K562 (cell line): ENCODE results near the gene CHST15. TPM values are rescaled to one million over a fixed set of nuclear protein-coding genes. Genes with fewer than 3 reads are reported as not detected.
A peak's percentile ranks its signal among the peaks of the same experiment; 100 is the strongest.

ENCODE experiments used
- ATAC-seq: fragments of 200-7000 bp; cut with Tn5 transposase; 3 replicates; pipeline ENCODE4 v1.9.1; 2020; ENCODE audit warnings: moderate library complexity
- Bru-seq: library from RNA; stranded (reverse); fragments of 400-500 nt; gene quantifications from one replicate; lab custom pipeline; 2021; lab: Mats Ljungman, UMichigan
- BruChase-seq, 2 experiments: library from RNA; stranded (reverse); fragments of 400-500 nt; gene quantifications; one replicate each; lab custom pipeline; 2021; lab: Mats Ljungman, UMichigan
- BruUV-seq: library from RNA; stranded (reverse); fragments of 400-500 nt; replicated peaks from 2 replicates; lab custom pipeline; 2021; lab: Mats Ljungman, UMichigan
- CTCF ChIA-PET: fragments of 300-600 bp; formaldehyde crosslinking; extraction: SDS; loops from one replicate; lab custom pipeline; 2021; ENCODE audit warnings: low intra/inter-chr PET ratio; lab: Yijun Ruan, JAX
- POLR2A ChIA-PET: fragments of 300-600, 350-650 bp; sonication (Branson Sonifier 250); formaldehyde crosslinking; extraction: SDS; loops from one replicate; lab custom pipeline; 2021; ENCODE audit warnings: antibody characterized with exemption, inconsistent platforms; lab: Yijun Ruan, JAX
- DNase-seq, 4 experiments: peaks; one replicate each; pipeline versions ENCODE4 v3.0.0 to v3.0.0-alpha.2; 2011 to 2018; ENCODE audit warnings: low spot score in 3 of 4, mixed read lengths in 3 of 4; ENCODE audit errors: extremely low read depth in 1 of 4
- FAIRE-seq: peaks from 2 replicates; lab custom pipeline; 2011; peaks lifted over from hg19 to GRCh38; lab: Jason Lieb, UNC
- H2AFZ ChIP-seq: 2 replicates; pipeline ENCODE4 v1.6.0; 2011; ENCODE audit warnings: low read depth, low read length, control low read depth, inconsistent platforms
- H3K27ac ChIP-seq: fragments of 200-600 bp; 3 replicates; pipeline ENCODE4 v1.8.0; 2011; ENCODE audit warnings: low read depth, mild to moderate bottlenecking, control low read depth, inconsistent platforms, low read length, moderate library complexity, mixed read lengths; ENCODE audit errors: extremely low read depth
- H3K27me3 ChIP-seq, 2 experiments: fragments of 300-600 bp in 1 of 2; 2 replicates in 1 of 2; 3 replicates in 1 of 2; pipeline versions ENCODE4 v1.6.0 to v1.8.0; 2011; ENCODE audit warnings: inconsistent platforms in 2 of 2, low read length in 2 of 2, mild to moderate bottlenecking in 1 of 2, mixed read lengths in 1 of 2, moderate library complexity in 1 of 2; ENCODE audit not compliant: control insufficient read depth in 2 of 2, insufficient read depth in 2 of 2
- H3K36me3 ChIP-seq: fragments of 300-600 bp; 3 replicates; pipeline ENCODE4 v1.8.0; 2011; ENCODE audit warnings: mild to moderate bottlenecking, low read length, inconsistent platforms; ENCODE audit not compliant: control insufficient read depth, insufficient read depth
- H3K4me1 ChIP-seq, 2 experiments: fragments of 200-600 bp in 1 of 2; replicated peaks in 1 of 2; 2 replicates in 1 of 2; 3 replicates in 1 of 2; pipeline versions ENCODE4 v1.5.1 to v1.8.0; 2011; ENCODE audit warnings: inconsistent platforms in 2 of 2, low read length in 2 of 2, mild to moderate bottlenecking in 1 of 2, mixed read lengths in 1 of 2, moderate library complexity in 1 of 2; ENCODE audit not compliant: control insufficient read depth in 2 of 2, insufficient read depth in 2 of 2
- H3K4me2 ChIP-seq: 2 replicates; pipeline ENCODE4 v1.6.1; 2011; ENCODE audit warnings: low read length, control low read depth, inconsistent platforms, mixed read lengths; ENCODE audit not compliant: insufficient read depth
- H3K4me3 ChIP-seq: fragments of 200-600 bp; sonication (generic), shearing (Covaris generic); 2 replicates; pipeline ENCODE4 v1.5.1; 2016; ENCODE audit warnings: control low read depth, inconsistent platforms
- H3K79me2 ChIP-seq: fragments of 200-600 bp; 3 replicates; pipeline ENCODE4 v1.8.0; 2011; ENCODE audit warnings: low read length, inconsistent platforms; ENCODE audit not compliant: control insufficient read depth, insufficient read depth
- H3K9ac ChIP-seq, 2 experiments: 2 replicates each; pipeline versions ENCODE4 v1.6.0 to v1.6.1; 2011; ENCODE audit warnings: low read depth in 2 of 2, low read length in 2 of 2, control low read depth in 1 of 2, inconsistent platforms in 1 of 2, mild to moderate bottlenecking in 1 of 2, mixed read lengths in 1 of 2; ENCODE audit not compliant: insufficient read depth in 1 of 2
- H3K9me1 ChIP-seq: one replicate; pipeline ENCODE4 v1.6.0; 2011; ENCODE audit warnings: inconsistent platforms, mild to moderate bottlenecking, low read length, moderate library complexity; ENCODE audit not compliant: control insufficient read depth, insufficient read depth
- H3K9me3 ChIP-seq: replicated peaks from 2 replicates; pipeline ENCODE4 v1.5.1; 2011; ENCODE audit warnings: low read depth, low read length, inconsistent platforms; ENCODE audit not compliant: control insufficient read depth, insufficient read depth
- H4K20me1 ChIP-seq: replicated peaks from 2 replicates; pipeline ENCODE4 v1.6.1; 2011; ENCODE audit warnings: low read length, inconsistent platforms, mixed read lengths; ENCODE audit not compliant: control insufficient read depth, insufficient read depth
- POLR2H ChIP-seq: IDR thresholded peaks from 2 replicates; pipeline ENCODE4 v1.6.1; 2016; ENCODE audit warnings: missing genetic modification characterization, low read depth, mild to moderate bottlenecking, control low read depth, missing compliant biosample characterization, moderate library complexity
- RHOXF2B ChIP-seq: fragments of 250-450 bp; sonication (Bioruptor Pico); conservative IDR thresholded peaks from 2 replicates; pipeline ENCODE4 v1.5.1; 2021
- TAF7 ChIP-seq: fragments of 450-650 bp; IDR thresholded peaks from 2 replicates; pipeline ENCODE4 v1.6.1; 2016; ENCODE audit warnings: missing genetic modification characterization, missing compliant biosample characterization
- ZNF274 ChIP-seq: IDR thresholded peaks from 2 replicates; pipeline ENCODE4 v1.6.1; 2011; ENCODE audit warnings: low read depth, mild to moderate bottlenecking, low read length, moderate library complexity, borderline replicate concordance
- ZNF717 ChIP-seq: fragments of 250-450 bp; sonication (Bioruptor Pico); IDR thresholded peaks from 2 replicates; pipeline ENCODE4 v1.5.0; 2021
- WGBS: fragments of 100-300 bp; shearing (Covaris generic); methylation state at CpG from one replicate; pipeline ENCODE4 v1.1.6; 2016; ENCODE audit warnings: low coverage, mixed read lengths; ENCODE audit not compliant: insufficient coverage; ENCODE audit errors: missing lambda C conversion rate; 5-methylcytosine and 5-hydroxymethylcytosine counted together
- in situ Hi-C: fragments of 300-500 bp; cut with MboI; formaldehyde crosslinking; loops from 4 replicates; pipeline ENCODE4 v1.15.0; 2018; ENCODE audit warnings: inconsistent platforms, mixed read lengths
- intact Hi-C: fragments of 100-400 bp; cut with micrococcal nuclease; formaldehyde crosslinking; loops from 2 replicates; pipeline ENCODE4 v1.14.2; 2022
- long read RNA-seq, 3 experiments: library from polyadenylated mRNA in 2 of 3; library from RNA in 1 of 3; unstranded in 2 of 3; stranded (forward) in 1 of 3; transcript quantifications; one replicate each; pipeline ENCODE4 v2.0.0, GENCODE V29; 2019 to 2022
- polyA minus RNA-seq, 3 experiments: library from RNA; depleted of rRNA, polyadenylated mRNA; stranded (reverse); fragments of >200 nt; gene quantifications; 2 replicates each; pipeline ENCODE4 v1.2.3, GENCODE V29; 2011
- polyA plus RNA-seq, 8 experiments: library from polyadenylated mRNA; depleted of rRNA in 4 of 8; stranded (reverse) in 5 of 8; unstranded in 3 of 8; fragments of >200 nt; fragmentation: Nextera tagmentation in 2 of 8; fragmentation: Illumina TruSeq in 1 of 8; extraction: Ambion mirVana in 2 of 8; extraction: Trizol in 1 of 8; gene quantifications; 2 replicates each; pipeline versions ENCODE4 v1.2.1 to v1.2.3, GENCODE V29; 2011 to 2014; ENCODE audit warnings: inconsistent platforms in 1 of 8, missing spikeins in 1 of 8
- total RNA-seq, 7 experiments: library from RNA; depleted of rRNA in 6 of 7; stranded (reverse); fragments of >200 nt in 6 of 7; fragmentation: Illumina TruSeq in 2 of 7; extraction: Trizol in 2 of 7; gene quantifications; 2 replicates each; pipeline versions ENCODE4 v1.2.1 to v1.2.3, GENCODE V29; 2011 to 2021; ENCODE audit warnings: low replicate concordance in 1 of 7
- TF ChIP-seq, protein P1 (sequence below): fragments of 450-650 bp; formaldehyde crosslinking; IDR thresholded peaks from 2 replicates; pipeline ENCODE4 v1.4.0; 2020; ENCODE audit warnings: mild to moderate bottlenecking
- TF ChIP-seq, protein P2 (sequence below), 2 experiments: fragments of 150-350 bp in 1 of 2; IDR thresholded peaks; 2 replicates each; pipeline ENCODE4 v1.6.1; 2012 to 2016; ENCODE audit warnings: low read depth in 2 of 2, low read length in 2 of 2, mild to moderate bottlenecking in 1 of 2, moderate library complexity in 1 of 2
- TF ChIP-seq, protein P3 (sequence below): fragments of 450-650 bp; IDR thresholded peaks from 2 replicates; pipeline ENCODE4 v1.6.1; 2017; ENCODE audit warnings: antibody characterized with exemption

Gene CHST15
- 0.11 and 0.35 TPM in 2 replicates for total RNA-seq (2011; cell fraction: chromatin; rRNA removed; ENCODE audit: low replicate concordance)
- 1.1 TPM in 1 of 2 replicates, not detected in the other for total RNA-seq (2011; cell fraction: nucleolus; rRNA removed)
- total RNA-seq (2011; cell fraction: nucleoplasm; rRNA removed), result 0.15 TPM in 1 of 2 replicates, not detected in the other
- 0.04 and 0.09 TPM in 2 replicates for total RNA-seq (2014; rRNA removed)
- total RNA-seq (2014; rRNA removed; fragmentation: Illumina TruSeq; extraction: Trizol), result 0.15 TPM in 1 of 2 replicates, not detected in the other
- total RNA-seq (2015; rRNA removed; fragmentation: Illumina TruSeq; extraction: Trizol), result 0.04 TPM in 2 replicates
- total RNA-seq (2021), result 0.13 and 0.16 TPM in 2 replicates
- 0.07 TPM in 1 of 2 replicates, not detected in the other for polyA plus RNA-seq (2011; rRNA removed)
- 0.03 and 0.12 TPM in 2 replicates for polyA plus RNA-seq (2011; cell fraction: cytosol; rRNA removed)
- polyA plus RNA-seq (2011; cell fraction: nucleus; rRNA removed), result 0.04 and 0.18 TPM in 2 replicates
- 0.19 and 0.25 TPM in 2 replicates for polyA plus RNA-seq (2012)
- 0.09 and 0.11 TPM in 2 replicates for polyA plus RNA-seq (2014; fragmentation: Illumina TruSeq; extraction: Trizol)
- polyA plus RNA-seq (2014; fragmentation: Nextera tagmentation; extraction: Ambion mirVana), result under 1 TPM; 0.07 to 0.08 TPM
- polyA plus RNA-seq (2014; rRNA removed), result 0.04 and 0.23 TPM in 2 replicates
- polyA minus RNA-seq (2011; rRNA and poly(A)+ RNA removed), result 0.04 TPM in 1 of 2 replicates, not detected in the other
- polyA minus RNA-seq (2011; cell fraction: cytosol; rRNA and poly(A)+ RNA removed), result 0.27 TPM in 1 of 2 replicates, not detected in the other
- polyA minus RNA-seq (2011; cell fraction: nucleus; rRNA and poly(A)+ RNA removed), result 0.13 TPM in 1 of 2 replicates, not detected in the other
- Bru-seq, nascent RNA, result percentile 15 among the genes with signal in this experiment
- BruChase-seq, experiment 1, labeled RNA remaining after a 2-hour chase, result percentile 8 among the genes with signal in this experiment
- percentile 11 among the genes with signal in this experiment for BruChase-seq, experiment 2, labeled RNA remaining after a 6-hour chase
- long read RNA-seq, experiment 1, result 0 reads
- long read RNA-seq, experiment 2, partial matches to known transcripts, result 0 of 1 reads
- long read RNA-seq, experiment 2, other reads (novel, unspliced or antisense), result 1 of 1 reads
- long read RNA-seq, experiment 3, result 0 reads

DNA sequence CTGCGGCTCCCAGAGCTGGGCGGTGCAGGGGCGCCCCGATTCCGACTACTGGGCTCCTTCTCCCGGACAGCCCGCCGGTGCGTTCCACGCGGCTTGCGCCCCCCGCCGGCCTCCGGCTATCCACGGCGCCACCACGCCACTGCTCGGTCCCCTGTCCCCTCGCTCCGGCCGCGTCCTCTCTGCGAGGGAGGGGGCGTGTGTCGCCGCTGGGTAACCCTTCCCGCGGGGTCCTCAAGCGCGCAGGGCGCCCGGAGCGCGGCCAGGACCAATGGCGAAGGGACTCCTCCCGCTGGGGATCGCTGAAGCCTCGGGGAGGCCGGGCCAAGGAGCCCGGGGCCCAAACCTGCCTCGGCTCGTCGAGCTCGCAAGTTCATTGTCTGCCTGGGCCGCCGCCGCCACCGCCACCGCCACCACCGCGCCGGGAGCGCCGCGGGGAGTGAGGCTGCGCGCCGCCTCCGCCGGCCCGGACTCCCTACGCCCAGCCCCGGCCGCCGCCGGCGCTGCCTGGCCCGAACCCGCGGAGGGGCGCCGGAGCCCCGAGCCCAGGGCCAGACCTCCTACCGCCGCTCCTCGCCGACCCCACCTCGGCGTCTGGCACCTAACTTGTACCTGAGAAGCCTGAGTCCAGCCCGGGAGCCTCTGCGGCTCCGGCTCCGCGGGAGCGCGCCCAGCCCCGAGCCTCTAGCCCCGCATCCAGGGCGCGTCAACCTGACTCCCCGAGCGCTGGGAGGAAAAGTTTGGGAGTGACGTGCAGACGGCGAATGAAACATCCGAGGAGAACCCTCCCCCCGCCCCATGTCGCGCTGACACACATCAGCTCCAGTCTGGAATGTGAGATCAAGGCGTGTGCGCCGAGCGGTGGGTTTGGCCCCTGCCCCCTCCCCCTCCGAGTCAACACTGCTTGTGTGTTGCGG, at the start of gene CHST15:
CHST15 (minus strand) TSS at position 739 of the 914 bp plus-strand sequence. CDS start 47,386 bp downstream, outside the sequence.
- no peak within 1 kb of the TSS for H3K4me2 ChIP-seq
- no peak within 1 kb of the TSS for H2AFZ ChIP-seq
- ChIA-PET POLR2A (interaction anchor here (0.7 kb wide), 1 partner anchor 1564 kb away, joined by 3 read pairs; no protein-coding TSS in a partner anchor), CTCF (no interaction called here)
- H3K79me2 ChIP-seq, result no peaks in the 10 kb centered on the region
- no peak within 1 kb of the TSS for H3K27ac ChIP-seq
- H4K20me1 ChIP-seq, result no peaks in the 10 kb centered on the region
- no peaks in the 10 kb centered on the region for H3K36me3 ChIP-seq
- DNase-seq (no peak), FAIRE-seq (no peak), ATAC-seq (no peak)
- in situ Hi-C loops (no loop called here), intact Hi-C loops (no loop called here)
- WGBS, result 41% methylated on average over 8 of the region's 106 CpGs
- H3K9me1 ChIP-seq, result no peaks in the 10 kb centered on the region
- BruUV-seq, result no TSS peak
- H3K4me1 ChIP-seq, result no peaks in the 10 kb centered on the region; a peak in 1 of 5 replicates
- H3K27me3 ChIP-seq, result peaks cover 5 to 53% of the 10 kb centered on the region in 2 experiments; a peak in 4 of 5 replicates
- H3K9ac ChIP-seq, result no peak within 1 kb of the TSS
- no peaks in the 10 kb centered on the region for H3K9me3 ChIP-seq
- no peak within 1 kb of the TSS for H3K4me3 ChIP-seq
- TF ChIP-seq RHOXF2B (CRISPR knock-in tag) (no peak), ZNF274 (no peak), TAF7 (tag) (no peak), POLR2H (tag) (no peak), ZNF717 (CRISPR knock-in tag) (no peak)
- TF ChIP-seq, protein P1, sequence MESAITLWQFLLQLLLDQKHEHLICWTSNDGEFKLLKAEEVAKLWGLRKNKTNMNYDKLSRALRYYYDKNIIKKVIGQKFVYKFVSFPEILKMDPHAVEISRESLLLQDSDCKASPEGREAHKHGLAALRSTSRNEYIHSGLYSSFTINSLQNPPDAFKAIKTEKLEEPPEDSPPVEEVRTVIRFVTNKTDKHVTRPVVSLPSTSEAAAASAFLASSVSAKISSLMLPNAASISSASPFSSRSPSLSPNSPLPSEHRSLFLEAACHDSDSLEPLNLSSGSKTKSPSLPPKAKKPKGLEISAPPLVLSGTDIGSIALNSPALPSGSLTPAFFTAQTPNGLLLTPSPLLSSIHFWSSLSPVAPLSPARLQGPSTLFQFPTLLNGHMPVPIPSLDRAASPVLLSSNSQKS (CRISPR knock-in tag), result no peak
- TF ChIP-seq, protein P2, sequence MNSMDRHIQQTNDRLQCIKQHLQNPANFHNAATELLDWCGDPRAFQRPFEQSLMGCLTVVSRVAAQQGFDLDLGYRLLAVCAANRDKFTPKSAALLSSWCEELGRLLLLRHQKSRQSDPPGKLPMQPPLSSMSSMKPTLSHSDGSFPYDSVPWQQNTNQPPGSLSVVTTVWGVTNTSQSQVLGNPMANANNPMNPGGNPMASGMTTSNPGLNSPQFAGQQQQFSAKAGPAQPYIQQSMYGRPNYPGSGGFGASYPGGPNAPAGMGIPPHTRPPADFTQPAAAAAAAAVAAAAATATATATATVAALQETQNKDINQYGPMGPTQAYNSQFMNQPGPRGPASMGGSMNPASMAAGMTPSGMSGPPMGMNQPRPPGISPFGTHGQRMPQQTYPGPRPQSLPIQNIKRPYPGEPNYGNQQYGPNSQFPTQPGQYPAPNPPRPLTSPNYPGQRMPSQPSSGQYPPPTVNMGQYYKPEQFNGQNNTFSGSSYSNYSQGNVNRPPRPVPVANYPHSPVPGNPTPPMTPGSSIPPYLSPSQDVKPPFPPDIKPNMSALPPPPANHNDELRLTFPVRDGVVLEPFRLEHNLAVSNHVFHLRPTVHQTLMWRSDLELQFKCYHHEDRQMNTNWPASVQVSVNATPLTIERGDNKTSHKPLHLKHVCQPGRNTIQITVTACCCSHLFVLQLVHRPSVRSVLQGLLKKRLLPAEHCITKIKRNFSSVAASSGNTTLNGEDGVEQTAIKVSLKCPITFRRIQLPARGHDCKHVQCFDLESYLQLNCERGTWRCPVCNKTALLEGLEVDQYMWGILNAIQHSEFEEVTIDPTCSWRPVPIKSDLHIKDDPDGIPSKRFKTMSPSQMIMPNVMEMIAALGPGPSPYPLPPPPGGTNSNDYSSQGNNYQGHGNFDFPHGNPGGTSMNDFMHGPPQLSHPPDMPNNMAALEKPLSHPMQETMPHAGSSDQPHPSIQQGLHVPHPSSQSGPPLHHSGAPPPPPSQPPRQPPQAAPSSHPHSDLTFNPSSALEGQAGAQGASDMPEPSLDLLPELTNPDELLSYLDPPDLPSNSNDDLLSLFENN (IDR thresholded peaks at IDR 0.05; ENCODE audit: low read depth in 2 of 2, low read length in 2 of 2), result no peak
- TF ChIP-seq, protein P3, sequence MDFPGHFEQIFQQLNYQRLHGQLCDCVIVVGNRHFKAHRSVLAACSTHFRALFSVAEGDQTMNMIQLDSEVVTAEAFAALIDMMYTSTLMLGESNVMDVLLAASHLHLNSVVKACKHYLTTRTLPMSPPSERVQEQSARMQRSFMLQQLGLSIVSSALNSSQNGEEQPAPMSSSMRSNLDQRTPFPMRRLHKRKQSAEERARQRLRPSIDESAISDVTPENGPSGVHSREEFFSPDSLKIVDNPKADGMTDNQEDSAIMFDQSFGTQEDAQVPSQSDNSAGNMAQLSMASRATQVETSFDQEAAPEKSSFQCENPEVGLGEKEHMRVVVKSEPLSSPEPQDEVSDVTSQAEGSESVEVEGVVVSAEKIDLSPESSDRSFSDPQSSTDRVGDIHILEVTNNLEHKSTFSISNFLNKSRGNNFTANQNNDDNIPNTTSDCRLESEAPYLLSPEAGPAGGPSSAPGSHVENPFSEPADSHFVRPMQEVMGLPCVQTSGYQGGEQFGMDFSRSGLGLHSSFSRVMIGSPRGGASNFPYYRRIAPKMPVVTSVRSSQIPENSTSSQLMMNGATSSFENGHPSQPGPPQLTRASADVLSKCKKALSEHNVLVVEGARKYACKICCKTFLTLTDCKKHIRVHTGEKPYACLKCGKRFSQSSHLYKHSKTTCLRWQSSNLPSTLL, result no peak
